Measurements from ENCODE around the gene EEFSEC. TPM values are rescaled to one million over a fixed set of nuclear protein-coding genes. Genes with fewer than 3 reads are reported as not detected.

Gene EEFSEC
- total RNA-seq, 1 experiment from 2014 or later, result 15.4 TPM

GRCh38 chr3:128287216-128287615 lies 133.9 kb downstream of the EEFSEC start:
- TF ChIP-seq, protein P1, sequence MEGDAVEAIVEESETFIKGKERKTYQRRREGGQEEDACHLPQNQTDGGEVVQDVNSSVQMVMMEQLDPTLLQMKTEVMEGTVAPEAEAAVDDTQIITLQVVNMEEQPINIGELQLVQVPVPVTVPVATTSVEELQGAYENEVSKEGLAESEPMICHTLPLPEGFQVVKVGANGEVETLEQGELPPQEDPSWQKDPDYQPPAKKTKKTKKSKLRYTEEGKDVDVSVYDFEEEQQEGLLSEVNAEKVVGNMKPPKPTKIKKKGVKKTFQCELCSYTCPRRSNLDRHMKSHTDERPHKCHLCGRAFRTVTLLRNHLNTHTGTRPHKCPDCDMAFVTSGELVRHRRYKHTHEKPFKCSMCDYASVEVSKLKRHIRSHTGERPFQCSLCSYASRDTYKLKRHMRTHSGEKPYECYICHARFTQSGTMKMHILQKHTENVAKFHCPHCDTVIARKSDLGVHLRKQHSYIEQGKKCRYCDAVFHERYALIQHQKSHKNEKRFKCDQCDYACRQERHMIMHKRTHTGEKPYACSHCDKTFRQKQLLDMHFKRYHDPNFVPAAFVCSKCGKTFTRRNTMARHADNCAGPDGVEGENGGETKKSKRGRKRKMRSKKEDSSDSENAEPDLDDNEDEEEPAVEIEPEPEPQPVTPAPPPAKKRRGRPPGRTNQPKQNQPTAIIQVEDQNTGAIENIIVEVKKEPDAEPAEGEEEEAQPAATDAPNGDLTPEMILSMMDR (IDR thresholded peaks at IDR 0.05), result no peak
- no peaks in the 10 kb centered on the region for H3K9me3 ChIP-seq (ENCODE audit: control insufficient read depth, insufficient read depth, low read depth, low read length)
- H3K36me3 ChIP-seq (ENCODE audit: control insufficient read depth, insufficient read depth, low read length), result no peaks in the 10 kb centered on the region
- H3K27me3 ChIP-seq (ENCODE audit: control insufficient read depth, insufficient read depth, low read length), result no peaks in the 10 kb centered on the region
- H3K4me3 ChIP-seq (ENCODE audit: low read depth in 2 of 2, low read length in 2 of 2), result no peak overlapping the region
- in situ Hi-C loops (cut with HindIII; ENCODE audit: low pct_unique_long_range_greater_than_20kb, low sequenced_read_pairs) (no loop called here), intact Hi-C loops (cut with micrococcal nuclease; ENCODE audit: unreplicated experiment) (no loop called here)
- ATAC-seq, result no peak
- ChIA-PET POLR2A (no interaction called here), CTCF (no interaction called here)
- DNase-seq (ENCODE audit: low read depth, low spot score), result no peak
- BruUV-seq (replicated peaks), result no TSS peak
- H3K4me1 ChIP-seq (ENCODE audit: control insufficient read depth, insufficient read depth, low read length), result no peaks in the 10 kb centered on the region
- H3K27ac ChIP-seq (ENCODE audit: low read length), result no peak overlapping the region

DNA sequence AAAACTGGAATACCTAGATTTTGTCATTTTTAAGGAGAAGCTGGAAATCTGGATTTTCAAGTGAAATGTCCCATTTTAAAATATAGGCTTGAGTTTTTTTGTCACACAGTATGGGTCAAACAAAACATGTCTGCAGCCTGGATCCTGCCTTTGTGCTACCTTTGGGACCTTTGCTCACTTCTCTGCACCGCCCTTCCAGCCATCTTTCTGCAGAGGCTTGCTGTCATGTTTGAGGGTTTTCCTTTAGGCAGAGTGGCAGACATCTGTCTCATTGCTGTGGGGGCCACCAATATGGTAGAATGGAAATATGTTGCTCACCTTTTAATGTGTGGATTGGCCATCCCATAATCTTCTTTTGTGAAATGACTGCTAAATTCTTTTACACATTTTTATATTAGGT lies 136.3 kb downstream of the EEFSEC start:
- intact Hi-C loops (cut with micrococcal nuclease; ENCODE audit: unreplicated experiment) (no loop called here), in situ Hi-C loops (cut with HindIII; ENCODE audit: low pct_unique_long_range_greater_than_20kb, low sequenced_read_pairs) (no loop called here)
- Histone ChIP-seq H3K36me3 (ENCODE audit: control insufficient read depth, insufficient read depth, low read length) (no peaks in the 10 kb centered on the region), H3K27ac (ENCODE audit: low read length) (no peak overlapping the region), H3K4me3 (ENCODE audit: low read depth in 2 of 2, low read length in 2 of 2) (no peak overlapping the region), H3K9me3 (ENCODE audit: control insufficient read depth, insufficient read depth, low read depth, low read length) (no peaks in the 10 kb centered on the region), H3K4me1 (ENCODE audit: control insufficient read depth, insufficient read depth, low read length) (no peaks in the 10 kb centered on the region), H3K27me3 (ENCODE audit: control insufficient read depth, insufficient read depth, low read length) (no peaks in the 10 kb centered on the region)
- ChIA-PET CTCF (no interaction called here), POLR2A (no interaction called here)
- no TSS peak for BruUV-seq (replicated peaks)
- DNase-seq (ENCODE audit: low read depth, low spot score) (no peak), ATAC-seq (no peak)
- TF ChIP-seq, protein P2, sequence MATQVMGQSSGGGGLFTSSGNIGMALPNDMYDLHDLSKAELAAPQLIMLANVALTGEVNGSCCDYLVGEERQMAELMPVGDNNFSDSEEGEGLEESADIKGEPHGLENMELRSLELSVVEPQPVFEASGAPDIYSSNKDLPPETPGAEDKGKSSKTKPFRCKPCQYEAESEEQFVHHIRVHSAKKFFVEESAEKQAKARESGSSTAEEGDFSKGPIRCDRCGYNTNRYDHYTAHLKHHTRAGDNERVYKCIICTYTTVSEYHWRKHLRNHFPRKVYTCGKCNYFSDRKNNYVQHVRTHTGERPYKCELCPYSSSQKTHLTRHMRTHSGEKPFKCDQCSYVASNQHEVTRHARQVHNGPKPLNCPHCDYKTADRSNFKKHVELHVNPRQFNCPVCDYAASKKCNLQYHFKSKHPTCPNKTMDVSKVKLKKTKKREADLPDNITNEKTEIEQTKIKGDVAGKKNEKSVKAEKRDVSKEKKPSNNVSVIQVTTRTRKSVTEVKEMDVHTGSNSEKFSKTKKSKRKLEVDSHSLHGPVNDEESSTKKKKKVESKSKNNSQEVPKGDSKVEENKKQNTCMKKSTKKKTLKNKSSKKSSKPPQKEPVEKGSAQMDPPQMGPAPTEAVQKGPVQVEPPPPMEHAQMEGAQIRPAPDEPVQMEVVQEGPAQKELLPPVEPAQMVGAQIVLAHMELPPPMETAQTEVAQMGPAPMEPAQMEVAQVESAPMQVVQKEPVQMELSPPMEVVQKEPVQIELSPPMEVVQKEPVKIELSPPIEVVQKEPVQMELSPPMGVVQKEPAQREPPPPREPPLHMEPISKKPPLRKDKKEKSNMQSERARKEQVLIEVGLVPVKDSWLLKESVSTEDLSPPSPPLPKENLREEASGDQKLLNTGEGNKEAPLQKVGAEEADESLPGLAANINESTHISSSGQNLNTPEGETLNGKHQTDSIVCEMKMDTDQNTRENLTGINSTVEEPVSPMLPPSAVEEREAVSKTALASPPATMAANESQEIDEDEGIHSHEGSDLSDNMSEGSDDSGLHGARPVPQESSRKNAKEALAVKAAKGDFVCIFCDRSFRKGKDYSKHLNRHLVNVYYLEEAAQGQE (IDR thresholded peaks at IDR 0.05; ENCODE audit: insufficient read depth in 1 of 2, low read depth in 2 of 2, low read length in 1 of 2), result no peak
- no peak for TF ChIP-seq POLR2AphosphoS5 (IDR thresholded peaks at IDR 0.05; ENCODE audit: low read depth, low read length)
- no peak for TF ChIP-seq SIN3A (IDR thresholded peaks at IDR 0.05; ENCODE audit: borderline replicate concordance, insufficient read depth, low read depth, low read length)
- TF ChIP-seq TCF7L2 (IDR thresholded peaks at IDR 0.05; ENCODE audit: low read depth, low read length), result no peak
- TF ChIP-seq, protein P1 (IDR thresholded peaks at IDR 0.05), result no peak

DNA sequence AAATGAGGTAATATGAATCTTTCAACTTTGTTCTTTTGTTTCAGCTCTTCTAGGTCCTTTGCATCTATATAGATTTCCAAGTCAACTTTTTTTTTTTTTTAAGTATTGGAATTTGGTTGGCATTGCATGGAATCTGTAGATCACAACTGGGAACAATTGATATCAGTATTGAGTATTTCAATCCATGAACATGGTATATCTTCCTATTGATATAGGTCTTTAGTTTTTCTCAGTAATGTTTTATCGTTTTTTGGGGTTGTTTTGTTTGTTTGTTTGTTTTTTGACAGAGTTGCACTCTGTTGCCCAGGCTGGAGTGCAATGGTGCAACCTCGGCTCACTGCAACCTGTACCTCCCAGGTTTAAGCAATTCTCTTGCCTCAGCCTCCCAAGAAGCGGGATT lies 137.2 kb downstream of the EEFSEC start:
- ATAC-seq, result no peak
- H3K27me3 ChIP-seq (ENCODE audit: control insufficient read depth, insufficient read depth, low read length), result no peaks in the 10 kb centered on the region
- no peaks in the 10 kb centered on the region for H3K4me1 ChIP-seq (ENCODE audit: control insufficient read depth, insufficient read depth, low read length)
- no peak overlapping the region for H3K4me3 ChIP-seq (ENCODE audit: low read depth in 2 of 2, low read length in 2 of 2)
- POLR2A ChIA-PET, result no interaction called here
- no TSS peak for BruUV-seq (replicated peaks)
- H3K36me3 ChIP-seq (ENCODE audit: control insufficient read depth, insufficient read depth, low read length), result no peaks in the 10 kb centered on the region
- in situ Hi-C loops (cut with HindIII; ENCODE audit: low pct_unique_long_range_greater_than_20kb, low sequenced_read_pairs) (no loop called here), intact Hi-C loops (cut with micrococcal nuclease; ENCODE audit: unreplicated experiment) (loop anchor here (10.0 kb wide), 1 partner anchor 116 kb away; no protein-coding TSS in a partner anchor)
- CTCF ChIA-PET, result no interaction called here
- H3K27ac ChIP-seq (ENCODE audit: low read length), result no peak overlapping the region
- H3K9me3 ChIP-seq (ENCODE audit: control insufficient read depth, insufficient read depth, low read depth, low read length), result no peaks in the 10 kb centered on the region
- no peak for DNase-seq (ENCODE audit: low read depth, low spot score)
- TF ChIP-seq POLR2AphosphoS5 (IDR thresholded peaks at IDR 0.05; ENCODE audit: low read depth, low read length) (no peak), SIN3A (IDR thresholded peaks at IDR 0.05; ENCODE audit: borderline replicate concordance, insufficient read depth, low read depth, low read length) (no peak), TCF7L2 (IDR thresholded peaks at IDR 0.05; ENCODE audit: low read depth, low read length) (no peak)
- TF ChIP-seq, protein P2 (IDR thresholded peaks at IDR 0.05; ENCODE audit: insufficient read depth in 1 of 2, low read depth in 2 of 2, low read length in 1 of 2), result no peak
- TF ChIP-seq, protein P1 (IDR thresholded peaks at IDR 0.05), result no peak

Measured in Panc1 (cell line).